ENCODE measurements around the gene IFT27. TPM values are rescaled to one million over a fixed set of nuclear protein-coding genes. Genes with fewer than 3 reads are reported as not detected.

The IFT27 gene
- total RNA-seq, 1 experiment from 2014 or later, result 19.9 TPM

- BruUV-seq (replicated peaks), result no TSS peak
- CTCF ChIA-PET, result no interaction called here
- H3K9me3 ChIP-seq (ENCODE audit: low read length), result no peaks in the 10 kb centered on the region
- no peak overlapping the region for H3K4me2 ChIP-seq (ENCODE audit: low read length)
- no peak for DNase-seq
- no peaks in the 10 kb centered on the region for H3F3A ChIP-seq (ENCODE audit: low read length, unreplicated experiment)
- no peak for ATAC-seq
- H3K4me3 ChIP-seq (ENCODE audit: low read length), result no peak overlapping the region
- H3K27ac ChIP-seq (ENCODE audit: low read length), result no peak overlapping the region
- TF ChIP-seq EZH2phosphoT487 (IDR thresholded peaks at IDR 0.05; ENCODE audit: borderline replicate concordance, low read length) (no peak), EZH2 (IDR thresholded peaks at IDR 0.05; ENCODE audit: low read length, unreplicated experiment) (no peak), CTCF (conservative IDR thresholded peaks at IDR 0.05; ENCODE audit: low read depth, low read length) (no peak)
- no peak overlapping the region for H2AFZ ChIP-seq (ENCODE audit: low read length)
- intact Hi-C loops (cut with micrococcal nuclease), result no loop called here
- no peaks in the 10 kb centered on the region for H3K36me3 ChIP-seq (ENCODE audit: low read depth, low read length)
- POLR2A ChIA-PET (ENCODE audit: unreplicated experiment), result no interaction called here
- H3K27me3 ChIP-seq (ENCODE audit: low read length), result peaks cover 38% of the 10 kb centered on the region
- no peaks in the 10 kb centered on the region for H3K9me2 ChIP-seq (replicated peaks; ENCODE audit: low read length)
- no peak overlapping the region for H3K9ac ChIP-seq (ENCODE audit: low read length)
- H3K79me2 ChIP-seq (ENCODE audit: low read length), result no peaks in the 10 kb centered on the region
- H4K20me1 ChIP-seq (ENCODE audit: low read length), result no peaks in the 10 kb centered on the region
- H3K4me1 ChIP-seq (ENCODE audit: insufficient read depth, low read length), result no peaks in the 10 kb centered on the region
These were observed 61.8 kb downstream of the IFT27 start for GRCh38 chr22:36714110-36714509.

- ATAC-seq (no peak), DNase-seq (no peak)
- Histone ChIP-seq H3K9me3 (ENCODE audit: low read length) (no peaks in the 10 kb centered on the region), H3K4me3 (ENCODE audit: low read length) (no peak overlapping the region), H3F3A (ENCODE audit: low read length, unreplicated experiment) (no peaks in the 10 kb centered on the region), H4K20me1 (ENCODE audit: low read length) (no peaks in the 10 kb centered on the region), H3K4me2 (ENCODE audit: low read length) (no peak overlapping the region), H3K79me2 (ENCODE audit: low read length) (no peaks in the 10 kb centered on the region), H3K27me3 (ENCODE audit: low read length) (peaks cover 32% of the 10 kb centered on the region), H3K36me3 (ENCODE audit: low read depth, low read length) (no peaks in the 10 kb centered on the region), H3K27ac (ENCODE audit: low read length) (no peak overlapping the region), H3K4me1 (ENCODE audit: insufficient read depth, low read length) (no peaks in the 10 kb centered on the region), H3K9me2 (replicated peaks; ENCODE audit: low read length) (no peaks in the 10 kb centered on the region), H3K9ac (ENCODE audit: low read length) (no peak overlapping the region), H2AFZ (ENCODE audit: low read length) (no peak overlapping the region)
- ChIA-PET POLR2A (ENCODE audit: unreplicated experiment) (no interaction called here), CTCF (no interaction called here)
- intact Hi-C loops (cut with micrococcal nuclease), result no loop called here
- TF ChIP-seq EZH2 (IDR thresholded peaks at IDR 0.05; ENCODE audit: low read length, unreplicated experiment) (no peak), EZH2phosphoT487 (IDR thresholded peaks at IDR 0.05; ENCODE audit: borderline replicate concordance, low read length) (no peak), CTCF (conservative IDR thresholded peaks at IDR 0.05; ENCODE audit: low read depth, low read length) (no peak)
- BruUV-seq (replicated peaks), result no TSS peak
These were observed 62.5 kb downstream of the IFT27 start for GRCh38 chr22:36713436-36713835.

Other genes starting within 250 kb of the IFT27 start
- 210 and 247 TPM in 2 replicates for gene EIF3D, start 247.0 kb downstream of the IFT27 start, total RNA-seq (2014; rRNA removed)
- not detected in 2 replicates for gene CACNG2, start 72.4 kb downstream of the IFT27 start, total RNA-seq (2014; rRNA removed)
- not detected in 2 replicates for gene PVALB, start 40.9 kb upstream of the IFT27 start, total RNA-seq (2014; rRNA removed)
- gene NCF4, start 84.9 kb upstream of the IFT27 start, total RNA-seq (2014; rRNA removed), result 0.47 TPM in 1 of 2 replicates, not detected in the other
- 0.12 TPM in 1 of 2 replicates, not detected in the other for gene CSF2RB, start 137.5 kb upstream of the IFT27 start, total RNA-seq (2014; rRNA removed)
- 31.7 and 35.9 TPM in 2 replicates for gene TST, start 243.3 kb upstream of the IFT27 start, total RNA-seq (2014; rRNA removed)
- gene MPST, start 243.6 kb upstream of the IFT27 start, total RNA-seq (2014; rRNA removed), result 87.5 and 97.0 TPM in 2 replicates